GM10266 (cell line): Measurements from ENCODE around the gene PGBD5.

Experiments
- DNase-seq: peaks from one replicate; pipeline ENCODE4 v3.0.0; 2012; ENCODE audit errors: extremely low spot score
- CTCF ChIP-seq: IDR thresholded peaks from 2 replicates; pipeline ENCODE4 v1.5.1; 2012; ENCODE audit warnings: mild to moderate bottlenecking, low read depth; ENCODE audit not compliant: control insufficient read depth, insufficient read depth; ENCODE audit errors: missing control alignments

PGBD5 gene

GRCh38 chr1:230401763-230402294, 24.3 kb downstream of the PGBD5 start:
- DNase-seq, result no peak
- no peak for TF ChIP-seq CTCF

GRCh38 chr1:230401101-230401500, 25.0 kb downstream of the PGBD5 start:
- DNase-seq, result no peak
- no peak for TF ChIP-seq CTCF

DNA sequence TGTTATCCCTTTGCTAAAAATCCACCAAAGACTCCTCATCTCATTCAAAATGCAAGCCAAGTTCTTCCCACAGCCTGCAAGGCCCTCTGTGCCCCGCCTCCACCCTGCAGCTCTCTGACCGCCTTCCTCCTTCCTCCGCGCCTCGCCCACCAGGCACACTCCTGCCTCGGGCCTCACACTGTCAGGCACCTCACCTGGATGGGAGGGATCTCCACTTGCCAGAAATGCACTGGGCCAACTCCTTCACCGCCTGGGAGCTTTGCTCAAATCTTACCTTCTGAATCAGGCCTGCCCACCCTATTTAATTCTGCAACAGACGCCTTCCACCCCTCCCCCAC, 26.2 kb downstream of the PGBD5 start:
- no peak for DNase-seq
- no peak for TF ChIP-seq CTCF

GRCh38 chr1:230399321-230400006, 26.7 kb downstream of the PGBD5 start:
- no peak for TF ChIP-seq CTCF
- DNase-seq, result no peak

GRCh38 chr1:230398856-230399255, 27.3 kb downstream of the PGBD5 start:
- TF ChIP-seq CTCF, result no peak
- no peak for DNase-seq

DNA sequence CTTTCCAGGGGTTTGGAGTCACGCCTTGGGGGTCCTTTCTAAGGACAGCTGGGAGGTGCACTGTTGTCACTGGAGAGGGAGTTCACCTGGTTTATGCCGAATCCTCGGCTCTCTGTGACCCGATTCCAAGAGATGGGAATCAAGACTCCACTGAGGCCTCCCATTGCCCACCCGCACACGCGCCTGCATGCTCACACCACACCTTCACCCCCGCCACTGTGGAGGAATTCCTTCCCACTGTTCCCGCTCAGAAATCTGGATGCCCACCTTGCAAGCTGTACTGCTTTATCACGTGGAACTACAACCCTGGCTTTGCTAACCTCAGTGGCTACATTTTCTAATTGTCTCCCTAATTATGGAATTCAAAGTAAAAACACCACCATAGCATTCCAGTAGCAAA, 29.2 kb downstream of the PGBD5 start:
- no peak for DNase-seq
- TF ChIP-seq CTCF, result no peak

DNA sequence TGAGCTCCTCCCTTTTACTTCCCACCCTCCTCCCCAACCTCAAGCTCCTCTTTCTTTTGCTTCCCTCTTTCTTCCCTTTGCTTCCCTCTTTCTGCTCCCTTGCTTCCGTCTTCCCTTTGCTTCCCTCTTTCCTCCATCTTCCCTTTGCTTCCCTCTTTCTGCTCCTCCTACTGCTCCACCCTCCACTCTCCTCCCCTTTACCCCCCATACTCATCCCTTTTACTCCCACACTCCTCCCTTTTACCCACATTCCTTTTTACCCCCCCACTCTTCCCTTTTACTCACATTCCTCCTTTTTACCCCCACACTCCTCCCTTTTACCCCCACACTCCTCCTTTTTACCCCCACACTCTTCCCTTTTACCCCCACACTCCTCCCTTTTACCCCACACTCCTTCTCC, 30.2 kb downstream of the PGBD5 start:
- no peak for DNase-seq
- TF ChIP-seq CTCF, result no peak
